LNCaP clone FGC (cell line): Measurements from ENCODE around the gene SGPL1.

Experiments used
- DNase-seq: peaks from one replicate; pipeline ENCODE4 v3.0.0-alpha.2; 2011; ENCODE audit warnings: low read depth
- H3K4me3 ChIP-seq: 2 replicates; pipeline ENCODE4 v1.5.1; 2011; ENCODE audit warnings: mild to moderate bottlenecking, low read depth, low read length, control low read depth
- TF ChIP-seq, protein P1 (sequence below): IDR thresholded peaks from 2 replicates; pipeline ENCODE4 v1.5.1; 2012; ENCODE audit warnings: mild to moderate bottlenecking; ENCODE audit not compliant: control insufficient read depth, insufficient read depth; ENCODE audit errors: extremely low read depth

SGPL1 gene

DNA sequence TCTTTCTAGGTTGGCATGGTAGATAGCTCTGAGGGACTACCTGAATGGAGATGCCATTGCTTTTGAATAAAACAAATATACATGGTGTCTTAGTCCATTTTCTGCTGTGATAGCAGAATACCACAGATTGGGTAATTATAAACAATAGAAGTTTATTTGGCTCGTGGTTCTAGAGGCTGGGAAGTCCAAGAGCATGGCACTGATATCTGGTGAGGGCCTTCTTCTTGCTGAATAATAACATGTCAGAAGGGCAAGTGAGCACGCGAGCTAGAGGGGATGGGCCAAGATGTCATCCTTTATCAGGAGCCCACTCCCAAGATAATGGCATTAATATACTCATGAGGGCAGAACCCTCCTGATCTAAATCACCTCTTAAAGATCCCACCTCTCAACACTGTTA is 21.9 kb downstream of the SGPL1 start:
- TF ChIP-seq, protein P1, sequence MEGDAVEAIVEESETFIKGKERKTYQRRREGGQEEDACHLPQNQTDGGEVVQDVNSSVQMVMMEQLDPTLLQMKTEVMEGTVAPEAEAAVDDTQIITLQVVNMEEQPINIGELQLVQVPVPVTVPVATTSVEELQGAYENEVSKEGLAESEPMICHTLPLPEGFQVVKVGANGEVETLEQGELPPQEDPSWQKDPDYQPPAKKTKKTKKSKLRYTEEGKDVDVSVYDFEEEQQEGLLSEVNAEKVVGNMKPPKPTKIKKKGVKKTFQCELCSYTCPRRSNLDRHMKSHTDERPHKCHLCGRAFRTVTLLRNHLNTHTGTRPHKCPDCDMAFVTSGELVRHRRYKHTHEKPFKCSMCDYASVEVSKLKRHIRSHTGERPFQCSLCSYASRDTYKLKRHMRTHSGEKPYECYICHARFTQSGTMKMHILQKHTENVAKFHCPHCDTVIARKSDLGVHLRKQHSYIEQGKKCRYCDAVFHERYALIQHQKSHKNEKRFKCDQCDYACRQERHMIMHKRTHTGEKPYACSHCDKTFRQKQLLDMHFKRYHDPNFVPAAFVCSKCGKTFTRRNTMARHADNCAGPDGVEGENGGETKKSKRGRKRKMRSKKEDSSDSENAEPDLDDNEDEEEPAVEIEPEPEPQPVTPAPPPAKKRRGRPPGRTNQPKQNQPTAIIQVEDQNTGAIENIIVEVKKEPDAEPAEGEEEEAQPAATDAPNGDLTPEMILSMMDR = no peak
- DNase-seq = no peak
- H3K4me3 ChIP-seq = no peak overlapping the region

DNA sequence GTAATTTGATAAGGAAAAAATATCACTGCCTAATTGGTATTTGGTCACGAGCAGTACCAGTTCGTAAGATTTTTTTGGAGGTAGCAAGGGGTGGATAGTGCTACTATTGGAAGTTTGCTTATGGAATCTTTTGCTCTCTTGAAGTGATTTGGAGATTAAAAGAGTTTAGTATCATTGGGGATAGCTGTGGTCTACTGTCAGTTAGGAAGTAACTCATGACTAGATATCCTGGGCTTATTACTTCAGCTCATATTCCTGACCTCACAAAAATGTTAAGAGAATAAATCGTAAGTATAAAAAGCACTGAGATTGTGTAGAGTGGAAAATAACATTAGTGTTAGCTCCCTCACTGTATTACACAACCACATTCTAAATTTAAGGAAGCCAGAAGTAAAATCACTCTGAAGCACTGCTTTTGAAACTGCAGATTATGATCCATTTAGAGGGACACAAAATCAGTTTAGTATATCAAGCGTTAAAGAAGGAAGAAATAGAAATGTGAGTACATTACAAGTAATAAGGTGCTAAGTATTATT is 22.6 kb downstream of the SGPL1 start:
- TF ChIP-seq, protein P1 = no peak
- no peak for DNase-seq

DNA sequence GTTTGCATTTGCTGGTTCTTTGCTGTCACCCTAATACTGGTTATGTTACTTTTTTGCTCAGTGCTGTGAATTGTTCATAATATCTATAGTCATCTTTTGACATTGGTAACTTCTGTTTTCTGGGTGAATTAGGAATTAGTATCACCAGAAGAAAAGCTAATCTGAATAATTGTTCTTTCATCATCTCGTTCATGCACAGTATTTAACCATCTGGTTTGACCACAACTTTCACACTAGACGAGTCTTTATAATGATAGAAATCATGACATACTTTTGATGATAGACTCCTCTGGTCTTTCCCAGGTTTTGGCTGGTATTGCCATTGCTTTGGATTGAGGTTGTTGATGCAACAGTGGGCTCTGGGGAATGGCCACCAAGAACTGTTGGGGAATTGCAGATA is 25.1 kb downstream of the SGPL1 start:
- H3K4me3 ChIP-seq = no peak overlapping the region
- DNase-seq = no peak
- TF ChIP-seq, protein P1 = no peak

More for the DNA sequence above, 22.6 kb downstream of the SGPL1 start:
- H3K4me3 ChIP-seq = no peak overlapping the region

DNA sequence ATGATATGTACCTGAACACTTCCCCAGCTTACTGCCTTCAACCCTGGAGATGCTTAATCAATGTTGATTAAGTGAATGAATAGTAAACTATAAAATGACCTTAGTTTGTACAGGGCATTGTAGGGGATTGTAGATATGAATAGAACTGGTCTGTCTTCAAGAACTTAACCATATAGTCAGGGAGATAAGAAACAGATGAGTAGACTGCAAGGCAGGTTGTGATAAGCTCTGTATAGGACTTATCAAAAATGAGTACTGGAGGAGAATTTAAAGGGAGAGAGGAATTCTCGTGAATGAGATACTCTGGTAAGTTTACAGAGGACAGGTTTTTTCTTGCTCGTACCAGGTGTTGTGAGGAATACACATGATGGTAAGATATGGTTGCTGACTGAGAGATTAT is 27.6 kb downstream of the SGPL1 start:
- DNase-seq = no peak
- H3K4me3 ChIP-seq = no peak overlapping the region
- TF ChIP-seq, protein P1 = no peak

DNA sequence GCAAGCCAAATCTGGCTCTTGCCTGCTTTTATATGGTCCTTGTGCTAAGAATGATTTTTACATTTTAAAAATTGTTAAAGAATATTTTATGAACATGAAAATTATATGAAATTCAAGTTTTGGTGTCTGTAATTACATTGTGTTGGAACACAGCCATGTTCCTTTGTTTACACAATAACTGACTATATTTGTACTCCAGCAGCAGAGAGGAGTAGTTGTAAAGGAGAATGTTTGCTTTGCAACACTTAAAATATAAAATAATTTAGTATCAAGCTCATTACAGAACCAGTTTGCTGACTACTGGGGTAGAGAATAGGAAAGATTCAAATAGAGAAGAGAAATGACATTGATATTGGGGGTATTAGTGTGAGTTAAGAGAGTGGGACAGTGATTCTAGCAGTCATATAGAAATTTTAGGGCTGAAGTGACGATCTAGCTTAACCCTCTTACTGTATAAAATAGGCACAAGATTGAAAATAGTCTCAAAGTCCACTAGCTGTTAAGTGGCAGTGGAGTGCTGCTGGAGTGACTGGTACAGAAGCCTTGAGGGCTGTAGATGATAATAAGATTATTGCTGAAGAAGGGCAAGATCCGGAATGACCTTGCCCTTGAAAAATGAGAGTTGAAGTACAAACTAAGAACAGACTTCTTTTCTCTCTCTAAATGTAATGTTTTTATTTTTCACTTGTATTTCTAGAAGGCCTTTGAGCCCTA is 28.2 kb downstream of the SGPL1 start:
- TF ChIP-seq, protein P1 = no peak
- DNase-seq = no peak
- no peak overlapping the region for H3K4me3 ChIP-seq

DNA sequence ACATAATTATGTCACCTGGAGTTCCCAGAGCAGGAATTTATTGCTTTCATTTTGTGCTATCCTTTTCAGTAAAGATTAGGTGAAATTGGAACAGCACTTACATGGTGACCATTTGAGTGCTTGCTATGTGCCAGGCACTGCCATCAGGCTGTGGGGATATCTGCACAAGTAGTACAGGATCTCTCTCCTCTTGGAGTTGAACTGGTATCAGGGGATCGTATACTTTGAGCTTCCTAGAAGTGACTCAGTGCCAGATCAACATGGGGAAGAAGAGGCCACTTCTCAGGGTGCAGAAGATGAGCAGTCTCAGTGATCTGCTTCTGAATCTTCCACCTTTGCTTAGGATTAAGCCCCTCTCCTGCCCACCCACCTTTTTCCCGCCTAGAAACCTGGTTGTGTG is 29.5 kb downstream of the SGPL1 start:
- TF ChIP-seq, protein P1 = no peak
- DNase-seq = no peak
- no peak overlapping the region for H3K4me3 ChIP-seq

DNA sequence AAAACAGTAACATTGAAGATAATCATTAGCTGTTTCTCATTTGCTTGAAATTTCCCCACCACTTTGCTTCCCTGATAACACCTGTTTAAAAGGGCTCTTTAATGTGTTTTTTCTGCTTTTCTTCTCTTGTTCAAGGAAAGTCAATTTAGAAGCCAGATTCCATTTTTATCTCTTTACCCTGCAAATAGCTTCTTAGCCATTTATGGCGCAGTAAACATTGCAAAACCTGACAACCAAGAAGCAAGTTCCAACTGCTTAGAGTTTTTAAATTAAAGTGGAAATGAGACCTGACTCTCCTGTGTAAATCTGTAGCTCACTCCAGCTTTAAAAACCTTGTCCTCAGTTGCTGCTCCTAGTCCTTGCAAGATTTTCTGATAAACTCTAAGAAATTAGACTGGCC is 30.1 kb downstream of the SGPL1 start:
- DNase-seq = no peak
- no peak overlapping the region for H3K4me3 ChIP-seq
- TF ChIP-seq, protein P1 = no peak
